Progenitor cell of endocrine pancreas (in vitro differentiated cells): Measurements from ENCODE around the gene NFILZ. TPM values are rescaled to one million over a fixed set of nuclear protein-coding genes. Genes with fewer than 3 reads are reported as not detected.

Source experiments
- DNase-seq: peaks from one replicate; pipeline ENCODE4 v3.0.0; 2021; ENCODE audit warnings: low spot score; ENCODE audit not compliant: unreplicated experiment
- H3K27ac Mint-ChIP-seq: 2 replicates; pipeline ENCODE4 v1.8.0; 2021; ENCODE audit warnings: mild to moderate bottlenecking, moderate library complexity, mixed read lengths
- H3K27me3 Mint-ChIP-seq: 2 replicates; pipeline ENCODE4 v1.8.0; 2021; ENCODE audit warnings: mixed read lengths
- H3K36me3 Mint-ChIP-seq: 2 replicates; pipeline ENCODE4 v1.8.0; 2022; ENCODE audit warnings: mixed read lengths; ENCODE audit not compliant: insufficient read depth
- H3K4me1 Mint-ChIP-seq: 2 replicates; pipeline ENCODE4 v1.8.0; 2021; ENCODE audit warnings: low read depth, mixed read lengths
- H3K4me3 Mint-ChIP-seq: 2 replicates; pipeline ENCODE4 v1.8.0; 2021; ENCODE audit warnings: low read depth, mild to moderate bottlenecking, moderate library complexity, mixed read lengths
- H3K9me3 Mint-ChIP-seq: 2 replicates; pipeline ENCODE4 v1.8.0; 2021; ENCODE audit warnings: low read depth, mixed read lengths
- total RNA-seq: library from RNA; stranded (reverse); gene quantifications from 2 replicates; pipeline ENCODE4 v1.2.1, GENCODE V29; 2021
- TF ChIP-seq, protein P1 (sequence below): fragments of 200-600 bp; sonication (generic); IDR thresholded peaks from one replicate; pipeline ENCODE4 v1.5.0; 2021; ENCODE audit warnings: antibody characterized with exemption, mild to moderate bottlenecking; ENCODE audit not compliant: unreplicated experiment

The NFILZ gene
- total RNA-seq, 1 donor from 2014 or later = not detected

GRCh38 chr19:8639821-8640401 lies 9.5 kb downstream of the NFILZ start:
- TF ChIP-seq, protein P1, sequence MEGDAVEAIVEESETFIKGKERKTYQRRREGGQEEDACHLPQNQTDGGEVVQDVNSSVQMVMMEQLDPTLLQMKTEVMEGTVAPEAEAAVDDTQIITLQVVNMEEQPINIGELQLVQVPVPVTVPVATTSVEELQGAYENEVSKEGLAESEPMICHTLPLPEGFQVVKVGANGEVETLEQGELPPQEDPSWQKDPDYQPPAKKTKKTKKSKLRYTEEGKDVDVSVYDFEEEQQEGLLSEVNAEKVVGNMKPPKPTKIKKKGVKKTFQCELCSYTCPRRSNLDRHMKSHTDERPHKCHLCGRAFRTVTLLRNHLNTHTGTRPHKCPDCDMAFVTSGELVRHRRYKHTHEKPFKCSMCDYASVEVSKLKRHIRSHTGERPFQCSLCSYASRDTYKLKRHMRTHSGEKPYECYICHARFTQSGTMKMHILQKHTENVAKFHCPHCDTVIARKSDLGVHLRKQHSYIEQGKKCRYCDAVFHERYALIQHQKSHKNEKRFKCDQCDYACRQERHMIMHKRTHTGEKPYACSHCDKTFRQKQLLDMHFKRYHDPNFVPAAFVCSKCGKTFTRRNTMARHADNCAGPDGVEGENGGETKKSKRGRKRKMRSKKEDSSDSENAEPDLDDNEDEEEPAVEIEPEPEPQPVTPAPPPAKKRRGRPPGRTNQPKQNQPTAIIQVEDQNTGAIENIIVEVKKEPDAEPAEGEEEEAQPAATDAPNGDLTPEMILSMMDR = no peak
- Mint-ChIP-seq H3K4me1 (no peaks in the 10 kb centered on the region), H3K27me3 (peaks cover 4% of the 10 kb centered on the region), H3K27ac (no peak overlapping the region), H3K4me3 (no peak overlapping the region), H3K9me3 (peaks cover 4% of the 10 kb centered on the region), H3K36me3 (no peaks in the 10 kb centered on the region)
- DNase-seq = no peak

DNA sequence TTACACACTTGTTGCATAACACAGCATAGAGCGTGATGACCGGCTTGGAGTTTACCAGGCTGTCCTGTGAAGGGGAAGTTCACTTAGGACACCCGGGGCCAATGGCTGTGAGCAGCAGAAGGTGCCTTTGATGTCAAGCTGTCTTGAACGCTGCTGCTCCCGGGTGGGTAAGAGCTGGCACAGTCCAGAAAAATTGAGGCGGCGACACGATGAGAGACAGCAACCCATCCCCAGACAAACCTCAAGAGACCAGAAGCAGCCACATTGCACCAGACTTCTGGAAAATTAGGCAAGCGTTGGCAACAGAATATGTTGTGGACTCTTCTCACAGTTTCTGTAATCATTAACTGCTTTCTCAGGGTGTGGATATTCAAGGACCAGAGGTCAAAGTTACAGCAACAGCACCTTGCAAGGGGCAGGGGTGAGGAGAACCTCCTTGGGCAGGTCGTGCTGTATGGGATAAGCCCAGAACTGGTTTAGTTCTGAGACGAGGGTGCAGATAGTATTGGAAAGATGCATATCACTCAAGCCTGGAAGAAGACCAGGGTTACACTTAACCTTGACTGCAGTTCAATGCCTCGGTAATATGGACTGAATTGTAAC lies 10.1 kb downstream of the NFILZ start:
- TF ChIP-seq, protein P1 = no peak
- peaks cover 5% of the 10 kb centered on the region for H3K27me3 Mint-ChIP-seq

GRCh38 chr19:8641221-8641907 lies 10.9 kb downstream of the NFILZ start:
- no peaks in the 10 kb centered on the region for H3K4me1 Mint-ChIP-seq

More for the DNA sequence above, 10.1 kb downstream of the NFILZ start:
- Mint-ChIP-seq H3K4me1 (no peaks in the 10 kb centered on the region), H3K27ac (peak overlapping the region; percentile 16), H3K9me3 (peaks cover 4% of the 10 kb centered on the region), H3K36me3 (no peaks in the 10 kb centered on the region), H3K4me3 (no peak overlapping the region)
- DNase-seq = no peak

DNA sequence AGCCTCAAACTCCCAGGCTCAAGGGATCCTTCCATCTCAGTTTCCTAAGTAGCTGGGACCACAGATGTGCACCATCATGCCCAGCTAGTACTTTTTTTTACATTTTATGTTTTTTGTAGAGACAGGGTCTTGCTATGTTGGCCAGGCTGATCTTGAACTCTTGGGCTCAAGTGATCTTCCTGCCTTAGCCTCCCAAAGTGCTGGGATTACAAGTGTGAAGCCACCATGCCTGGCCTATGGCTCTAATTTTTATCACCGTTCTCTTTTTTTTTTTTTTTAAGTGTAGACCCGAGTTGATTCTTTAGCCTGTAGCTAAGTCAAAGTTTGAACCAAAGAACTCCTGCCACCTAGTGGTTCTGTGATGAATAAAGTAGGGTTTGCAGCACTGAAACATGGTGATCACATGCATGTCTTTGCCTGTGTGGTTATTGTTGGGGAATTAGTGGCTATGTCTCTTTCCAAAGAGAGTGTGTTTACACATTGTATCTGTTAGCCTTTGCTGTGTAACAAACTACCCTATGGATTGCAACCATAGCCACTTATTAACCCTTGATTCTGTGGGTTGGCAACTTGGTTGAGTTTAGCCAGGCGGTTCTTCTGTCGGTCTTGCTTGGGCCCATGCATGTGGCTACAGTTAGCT lies 11.6 kb downstream of the NFILZ start:
- no peaks in the 10 kb centered on the region for H3K36me3 Mint-ChIP-seq
- peaks cover 13% of the 10 kb centered on the region for H3K27me3 Mint-ChIP-seq
- H3K4me1 Mint-ChIP-seq = no peaks in the 10 kb centered on the region
- no peak overlapping the region for H3K27ac Mint-ChIP-seq
- peaks cover 4% of the 10 kb centered on the region for H3K9me3 Mint-ChIP-seq
- TF ChIP-seq, protein P1 = peak; percentile 62
- no peak for DNase-seq
- no peak overlapping the region for H3K4me3 Mint-ChIP-seq

More at GRCh38 chr19:8641221-8641907, 10.9 kb downstream of the NFILZ start:
- Mint-ChIP-seq H3K4me3 (no peak overlapping the region), H3K27me3 (peaks cover 7% of the 10 kb centered on the region), H3K9me3 (peaks cover 4% of the 10 kb centered on the region), H3K27ac (no peak overlapping the region), H3K36me3 (no peaks in the 10 kb centered on the region)
- TF ChIP-seq, protein P1 = no peak
- DNase-seq = no peak

GRCh38 chr19:8642561-8642960 lies 12.1 kb downstream of the NFILZ start:
- DNase-seq = no peak
- H3K27me3 Mint-ChIP-seq = peaks cover 14% of the 10 kb centered on the region
- TF ChIP-seq, protein P1 = no peak

More at GRCh38 chr19:8642561-8642960, 12.1 kb downstream of the NFILZ start:
- no peak overlapping the region for H3K27ac Mint-ChIP-seq
- no peak overlapping the region for H3K4me3 Mint-ChIP-seq
- H3K4me1 Mint-ChIP-seq = no peaks in the 10 kb centered on the region
- peaks cover 4% of the 10 kb centered on the region for H3K9me3 Mint-ChIP-seq
- no peaks in the 10 kb centered on the region for H3K36me3 Mint-ChIP-seq
